Panc1 (cell line): ENCODE measurements around the gene HTR4.

Experiments
- CTCF ChIP-seq: fragments of 450-650 bp; IDR thresholded peaks from 2 replicates; pipeline ENCODE4 v1.5.1; 2017; ENCODE audit warnings: mild to moderate bottlenecking
- REST ChIP-seq, 2 experiments: IDR thresholded peaks; 2 replicates each; pipeline ENCODE4 v1.6.1; 2011 to 2012; ENCODE audit warnings: low read depth in 2 of 2, control low read depth in 1 of 2, low read length in 1 of 2, mild to moderate bottlenecking in 1 of 2, moderate library complexity in 1 of 2; ENCODE audit not compliant: insufficient read depth in 1 of 2

- no peak for TF ChIP-seq CTCF
- TF ChIP-seq REST (IDR thresholded peaks at IDR 0.05; ENCODE audit: insufficient read depth in 1 of 2, low read depth in 2 of 2, low read length in 1 of 2), result no peak
Observed at GRCh38 chr5:148539851-148540250, 114.5 kb downstream of the HTR4 start.
